Measurements from ENCODE around the gene ETFRF1.

The ETFRF1 gene

DNA sequence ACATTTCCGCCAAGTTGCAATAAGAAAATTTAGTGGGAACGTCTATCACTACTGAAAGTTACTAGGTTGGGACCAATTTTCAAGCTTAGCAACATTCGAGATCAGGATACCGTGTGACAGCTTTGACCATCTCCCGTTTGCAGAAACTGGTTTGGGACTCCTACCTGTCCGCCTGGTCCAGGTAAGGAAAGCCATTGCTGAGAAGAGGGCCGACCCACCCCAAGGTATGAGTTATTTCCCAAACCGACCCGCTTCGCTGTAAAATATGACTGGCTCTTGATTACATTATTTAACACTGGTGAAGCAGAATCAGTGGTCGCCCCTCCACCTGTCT lies 348 bp upstream of the ETFRF1 start:
- H3K36me3 Mint-ChIP-seq, result peaks cover 11% of the 10 kb centered on the region
- ATAC-seq (no peak), DNase-seq (ENCODE audit: low spot score in 2 of 2) (no peak)
- H3K4me3 Mint-ChIP-seq, result peak overlapping the region; percentile 95
- H3K27ac Mint-ChIP-seq, result peak overlapping the region; percentile 98
- no peaks in the 10 kb centered on the region for H3K9me3 Mint-ChIP-seq
- H3K4me1 Mint-ChIP-seq, result peaks cover 20% of the 10 kb centered on the region

DNA sequence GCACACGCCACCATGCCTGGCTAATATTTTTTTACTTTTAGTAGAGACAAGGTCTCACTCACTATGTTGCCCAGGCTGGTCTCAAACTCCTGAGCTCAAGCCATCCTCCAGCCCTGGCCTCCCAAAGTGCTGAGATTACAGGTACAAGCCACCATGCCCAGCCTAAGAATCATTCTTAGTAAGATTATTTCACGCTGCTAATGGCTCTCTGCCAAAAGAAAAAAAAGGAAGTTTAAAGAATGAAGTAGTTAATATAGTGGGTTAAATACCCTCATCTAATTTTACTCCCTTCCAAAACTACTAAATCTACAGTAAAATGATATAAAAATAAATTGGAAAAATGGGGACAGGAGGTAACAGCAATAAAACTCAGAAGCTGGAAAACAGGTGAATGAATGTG lies 2.6 kb downstream of the ETFRF1 start:
- H3K27ac Mint-ChIP-seq, result no peak overlapping the region
- H3K9me3 Mint-ChIP-seq, result no peaks in the 10 kb centered on the region
- ATAC-seq (no peak), DNase-seq (ENCODE audit: low spot score in 2 of 2) (no peak)
- H3K4me3 Mint-ChIP-seq, result no peak overlapping the region
- H3K36me3 Mint-ChIP-seq, result peaks cover 11% of the 10 kb centered on the region
- H3K4me1 Mint-ChIP-seq, result peaks cover 20% of the 10 kb centered on the region

DNA sequence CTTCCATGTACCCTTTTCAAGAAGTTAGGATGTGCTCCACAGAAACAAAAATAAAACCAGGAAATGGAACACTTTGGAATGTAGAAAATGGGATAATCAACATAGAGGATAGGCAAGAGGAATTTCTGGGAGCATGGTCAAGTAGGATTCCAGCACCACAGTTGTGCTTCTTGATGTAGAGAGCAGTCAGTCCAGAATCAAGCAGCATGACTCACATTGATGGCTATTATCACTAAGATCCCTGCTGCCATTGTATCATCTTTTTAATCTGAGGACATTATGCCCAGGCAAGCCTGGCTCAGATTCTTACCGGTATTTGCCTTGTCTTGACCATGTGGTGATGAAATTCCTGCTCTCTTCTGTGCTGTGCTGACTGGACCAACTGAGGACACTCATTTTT lies 5.7 kb downstream of the ETFRF1 start:
- Mint-ChIP-seq H3K36me3 (peaks cover 5% of the 10 kb centered on the region), H3K4me1 (peaks cover 5% of the 10 kb centered on the region), H3K9me3 (no peaks in the 10 kb centered on the region), H3K27ac (peak overlapping the region; percentile 22), H3K4me3 (no peak overlapping the region)
- ATAC-seq (no peak), DNase-seq (ENCODE audit: low spot score in 2 of 2) (no peak)

DNA sequence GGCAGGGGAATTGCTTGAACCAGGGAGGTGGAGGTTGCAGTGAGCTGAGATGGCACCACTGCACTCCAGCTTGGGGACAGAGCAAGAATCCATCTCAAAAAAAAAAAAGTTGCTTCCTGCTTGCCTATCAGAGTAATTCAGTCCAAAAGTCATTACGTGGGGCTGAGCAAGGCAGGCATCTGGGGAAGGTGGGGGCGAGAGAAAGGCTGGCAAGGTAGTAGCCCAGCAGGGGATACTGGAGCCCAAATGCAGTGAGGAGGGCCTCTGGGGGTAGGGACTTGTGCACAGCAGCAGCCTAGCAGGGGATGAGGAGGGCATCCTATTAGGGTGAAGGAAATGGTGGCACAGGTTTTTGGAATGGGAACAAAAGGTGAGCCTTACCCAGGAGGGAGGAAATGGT lies 7.1 kb downstream of the ETFRF1 start:
- Mint-ChIP-seq H3K4me1 (no peaks in the 10 kb centered on the region), H3K27ac (peak overlapping the region; percentile 14), H3K4me3 (no peak overlapping the region), H3K36me3 (peaks cover 18% of the 10 kb centered on the region), H3K9me3 (no peaks in the 10 kb centered on the region)
- no peak for DNase-seq (ENCODE audit: low spot score in 2 of 2)
- ATAC-seq, result no peak

DNA sequence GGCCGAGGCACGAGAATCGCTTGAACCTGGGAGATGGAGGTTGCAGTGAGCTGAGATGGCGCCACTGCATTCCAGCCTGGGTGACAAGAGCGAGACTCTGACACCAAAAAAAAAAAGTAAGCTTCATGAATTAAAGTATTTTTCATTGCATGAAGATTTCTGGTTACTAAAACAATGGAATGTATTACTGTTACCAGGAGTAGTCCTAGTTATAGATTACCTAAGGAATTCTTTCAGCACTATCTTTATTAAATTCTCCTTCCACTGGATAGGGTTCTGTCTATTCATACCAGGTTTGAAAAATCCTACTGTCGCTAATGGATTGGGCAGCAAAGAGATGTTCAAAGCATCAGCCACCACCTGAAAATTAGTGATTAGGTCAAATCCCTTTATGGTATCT lies 12.4 kb downstream of the ETFRF1 start:
- no peaks in the 10 kb centered on the region for H3K9me3 Mint-ChIP-seq
- ATAC-seq, result no peak
- peaks cover 48% of the 10 kb centered on the region for H3K36me3 Mint-ChIP-seq
- DNase-seq (ENCODE audit: low spot score in 2 of 2), result no peak
- no peaks in the 10 kb centered on the region for H3K4me1 Mint-ChIP-seq
- no peak overlapping the region for H3K27ac Mint-ChIP-seq
- H3K4me3 Mint-ChIP-seq, result no peak overlapping the region

DNA sequence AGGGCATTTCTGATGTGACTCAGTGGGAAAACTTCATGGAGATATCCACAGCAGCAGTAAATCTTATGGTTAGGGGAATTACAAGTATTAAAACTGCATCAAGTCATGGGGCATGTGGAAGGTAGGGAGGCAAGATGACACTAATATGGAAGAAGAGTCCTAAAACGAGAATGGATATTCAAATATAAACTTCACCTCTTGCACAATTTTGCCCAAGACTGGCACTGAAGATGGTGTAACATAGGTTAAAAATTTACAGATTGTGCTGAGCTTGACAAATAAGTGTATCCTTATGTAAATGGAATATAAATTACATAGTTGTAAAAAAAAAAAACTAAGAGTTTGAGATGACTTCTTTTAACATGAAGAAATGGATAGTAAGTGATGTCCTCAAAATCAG lies 12.8 kb downstream of the ETFRF1 start:
- Mint-ChIP-seq H3K36me3 (peaks cover 48% of the 10 kb centered on the region), H3K27ac (no peak overlapping the region), H3K4me3 (no peak overlapping the region), H3K4me1 (no peaks in the 10 kb centered on the region), H3K9me3 (no peaks in the 10 kb centered on the region)
- DNase-seq (ENCODE audit: low spot score in 2 of 2) (no peak), ATAC-seq (no peak)

DNA sequence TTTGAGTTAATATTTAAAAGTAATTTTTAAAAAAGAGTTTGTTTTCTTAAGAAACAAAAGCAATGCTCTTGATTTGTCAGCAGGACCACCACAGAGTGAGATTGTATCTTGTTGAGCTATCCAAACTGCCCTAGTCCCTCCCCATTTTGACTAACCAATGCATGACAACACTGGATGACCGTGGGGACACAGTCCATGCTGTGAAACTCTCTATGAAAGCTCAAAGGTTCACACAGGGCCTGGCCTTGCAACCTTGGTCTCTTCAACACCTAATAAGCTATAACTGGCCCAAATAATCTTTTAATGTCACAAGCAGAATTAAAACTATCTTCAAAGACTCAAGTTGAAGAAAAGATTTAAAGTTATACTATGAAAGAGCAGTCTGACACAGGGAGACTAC lies 13.5 kb downstream of the ETFRF1 start:
- DNase-seq (ENCODE audit: low spot score in 2 of 2) (no peak), ATAC-seq (no peak)
- Mint-ChIP-seq H3K27ac (no peak overlapping the region), H3K4me3 (no peak overlapping the region), H3K9me3 (no peaks in the 10 kb centered on the region), H3K4me1 (no peaks in the 10 kb centered on the region), H3K36me3 (peaks cover 48% of the 10 kb centered on the region)

DNA sequence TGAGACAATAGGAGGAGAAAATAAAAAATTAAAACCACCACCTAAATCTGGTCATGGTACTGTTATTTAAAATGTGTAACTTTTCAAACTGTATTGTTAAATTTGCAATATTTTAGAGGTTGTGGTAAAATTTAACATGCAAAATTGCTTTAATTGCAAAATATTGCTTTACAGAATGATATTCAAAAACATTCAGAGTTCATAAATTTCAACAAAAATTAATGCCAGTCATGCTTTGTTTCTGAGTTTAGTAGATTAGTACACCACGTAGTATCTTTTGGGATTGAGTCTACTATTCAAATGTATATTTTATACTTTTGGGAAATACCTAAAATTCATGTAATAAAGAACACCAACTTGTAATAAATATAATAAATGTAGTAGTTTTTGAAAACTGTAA lies 18.3 kb downstream of the ETFRF1 start:
- peaks cover 30% of the 10 kb centered on the region for H3K36me3 Mint-ChIP-seq
- H3K4me3 Mint-ChIP-seq, result no peak overlapping the region
- DNase-seq (ENCODE audit: low spot score in 2 of 2) (no peak), ATAC-seq (no peak)
- no peaks in the 10 kb centered on the region for H3K4me1 Mint-ChIP-seq
- no peaks in the 10 kb centered on the region for H3K9me3 Mint-ChIP-seq
- no peak overlapping the region for H3K27ac Mint-ChIP-seq

DNA sequence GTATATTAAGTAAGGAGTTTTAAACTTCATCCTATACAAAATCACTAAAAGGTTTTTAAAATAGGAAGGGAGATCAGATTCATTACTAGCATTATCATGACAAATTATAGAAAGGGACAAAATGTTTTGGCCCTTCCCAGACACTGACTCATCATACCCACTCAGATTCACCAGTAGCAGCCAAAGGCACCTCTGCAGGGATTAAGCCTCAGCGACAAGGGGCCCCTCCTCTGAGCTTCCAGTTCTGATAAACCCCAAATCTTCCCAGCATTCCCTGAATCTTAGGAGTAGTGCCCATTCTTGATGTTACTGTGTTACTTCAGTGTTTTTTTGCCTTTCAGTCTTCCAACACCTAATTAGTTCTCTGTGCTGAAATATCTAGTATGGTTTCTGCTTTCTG lies 41.2 kb downstream of the ETFRF1 start:
- H3K4me1 Mint-ChIP-seq, result peaks cover 19% of the 10 kb centered on the region
- H3K9me3 Mint-ChIP-seq, result no peaks in the 10 kb centered on the region
- peaks cover 87% of the 10 kb centered on the region for H3K36me3 Mint-ChIP-seq
- no peak overlapping the region for H3K4me3 Mint-ChIP-seq
- H3K27ac Mint-ChIP-seq, result peak overlapping the region; percentile 75
- DNase-seq (ENCODE audit: low spot score in 2 of 2), result no peak
- ATAC-seq, result no peak

DNA sequence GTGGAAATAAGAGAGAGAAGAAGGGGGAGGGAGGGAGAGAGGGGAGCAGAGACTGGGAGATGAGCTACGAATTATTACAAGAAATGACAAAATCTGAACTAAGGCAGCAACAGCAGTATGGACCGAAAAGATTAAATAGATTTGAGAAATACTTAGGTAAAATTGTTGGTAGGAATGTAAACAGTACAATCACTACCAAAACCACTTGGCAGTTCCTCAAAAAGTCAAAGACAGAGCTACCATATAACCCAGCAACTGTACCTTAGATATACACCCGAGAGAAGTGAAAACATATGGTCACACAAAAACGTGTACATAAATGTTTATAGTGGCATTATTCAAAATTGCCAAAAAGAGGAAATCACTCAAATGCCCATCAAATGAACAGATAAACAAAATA lies 41.6 kb downstream of the ETFRF1 start:
- Mint-ChIP-seq H3K27ac (peak overlapping the region; percentile 75), H3K36me3 (peaks cover 83% of the 10 kb centered on the region), H3K4me3 (no peak overlapping the region), H3K9me3 (no peaks in the 10 kb centered on the region), H3K4me1 (peaks cover 24% of the 10 kb centered on the region)
- ATAC-seq (no peak), DNase-seq (ENCODE audit: low spot score in 2 of 2) (no peak)

DNA sequence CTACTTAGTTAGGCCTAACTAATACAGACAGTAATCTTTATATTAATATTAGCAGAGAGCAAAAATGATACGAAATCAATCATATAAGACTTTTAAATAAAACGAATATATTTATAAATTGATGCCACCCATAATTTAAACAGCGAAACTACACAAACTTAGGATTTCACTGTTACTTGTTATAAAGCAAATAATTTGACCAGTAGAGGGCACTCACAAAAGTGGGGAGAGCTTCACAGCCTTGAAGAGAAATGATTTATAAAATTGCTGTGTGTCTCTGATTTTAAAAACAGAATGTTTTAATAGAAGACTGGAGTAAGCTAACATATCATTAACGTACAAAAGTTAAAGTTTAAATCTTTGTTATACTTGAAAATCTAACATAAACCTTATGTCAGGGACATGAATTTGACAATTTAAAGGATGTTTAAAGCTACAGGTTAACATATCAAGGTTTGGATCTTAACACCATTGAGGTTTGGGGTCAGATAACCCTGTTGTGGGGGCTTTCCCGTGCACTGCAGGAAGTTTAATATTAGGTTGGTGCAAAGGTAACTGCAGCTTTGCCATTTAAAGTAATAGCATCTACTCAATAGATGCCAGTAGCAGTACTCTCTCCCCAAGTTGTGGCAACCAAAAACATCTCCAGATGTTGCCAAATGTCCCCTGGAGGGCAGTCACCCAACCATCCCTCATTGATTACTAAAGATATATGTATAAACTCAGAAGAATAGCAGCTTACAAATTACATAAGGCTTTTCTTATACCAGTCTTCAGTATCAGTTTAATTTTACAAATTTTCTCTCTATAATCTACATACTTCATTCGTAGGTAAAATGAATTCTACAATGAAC lies 46.4 kb downstream of the ETFRF1 start:
- Mint-ChIP-seq H3K9me3 (no peaks in the 10 kb centered on the region), H3K36me3 (peaks cover 91% of the 10 kb centered on the region), H3K4me1 (peaks cover 33% of the 10 kb centered on the region), H3K4me3 (no peak overlapping the region), H3K27ac (no peak overlapping the region)
- peak; percentile 60 for ATAC-seq
- no peak for DNase-seq (ENCODE audit: low spot score in 2 of 2)

DNA sequence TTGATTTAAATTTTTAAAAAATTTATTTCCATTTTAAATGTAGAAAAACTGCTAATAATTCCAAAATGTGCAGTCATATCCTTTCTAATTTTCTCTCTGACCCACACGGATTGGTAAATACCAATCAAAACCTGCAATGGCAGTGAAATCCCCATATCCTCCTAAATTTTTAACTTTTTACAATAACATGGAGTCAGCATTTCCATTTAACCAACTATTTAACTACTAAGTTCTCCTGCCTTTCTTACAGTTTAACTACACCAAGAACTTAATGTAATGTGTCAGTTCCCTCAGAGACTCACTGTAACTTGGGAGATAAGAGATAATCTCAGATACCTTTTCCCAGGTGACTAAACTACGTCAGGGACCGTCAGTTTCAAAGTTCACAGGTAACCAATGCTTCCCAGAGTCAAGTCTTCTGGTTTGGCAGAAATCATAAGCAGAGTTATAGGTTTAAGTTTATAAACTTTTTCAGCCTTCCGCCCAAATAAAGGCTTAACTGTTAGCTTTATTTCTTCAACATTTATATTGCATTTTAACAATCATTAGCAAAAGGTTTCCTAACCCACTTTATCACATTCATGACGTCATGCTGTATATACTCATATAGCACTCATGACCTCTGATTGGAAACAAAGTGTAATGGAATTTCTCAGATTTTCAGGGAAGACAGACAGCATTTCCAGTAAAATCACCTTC lies 48.1 kb downstream of the ETFRF1 start:
- Mint-ChIP-seq H3K9me3 (no peaks in the 10 kb centered on the region), H3K27ac (no peak overlapping the region), H3K4me1 (peaks cover 28% of the 10 kb centered on the region), H3K4me3 (no peak overlapping the region), H3K36me3 (peaks cover 76% of the 10 kb centered on the region)
- no peak for DNase-seq (ENCODE audit: low spot score in 2 of 2)
- ATAC-seq, result no peak

DNA sequence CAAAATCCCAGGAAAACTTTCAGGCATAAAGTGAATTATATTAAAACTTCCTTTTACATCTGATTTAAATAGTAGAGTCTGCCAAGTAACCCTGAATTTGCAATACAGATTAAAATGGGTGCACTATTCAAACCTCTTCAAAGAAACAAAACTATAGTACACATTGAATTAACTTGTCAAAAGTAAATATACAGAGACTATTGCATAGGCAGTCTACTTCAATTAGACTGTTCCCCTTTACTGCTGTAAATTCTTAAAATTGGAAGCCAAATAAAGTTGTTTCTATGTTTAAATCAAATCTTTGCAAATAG lies 48.6 kb downstream of the ETFRF1 start:
- Mint-ChIP-seq H3K4me1 (peaks cover 28% of the 10 kb centered on the region), H3K4me3 (no peak overlapping the region), H3K36me3 (peaks cover 78% of the 10 kb centered on the region), H3K27ac (no peak overlapping the region), H3K9me3 (no peaks in the 10 kb centered on the region)
- ATAC-seq (no peak), DNase-seq (ENCODE audit: low spot score in 2 of 2) (no peak)

DNA sequence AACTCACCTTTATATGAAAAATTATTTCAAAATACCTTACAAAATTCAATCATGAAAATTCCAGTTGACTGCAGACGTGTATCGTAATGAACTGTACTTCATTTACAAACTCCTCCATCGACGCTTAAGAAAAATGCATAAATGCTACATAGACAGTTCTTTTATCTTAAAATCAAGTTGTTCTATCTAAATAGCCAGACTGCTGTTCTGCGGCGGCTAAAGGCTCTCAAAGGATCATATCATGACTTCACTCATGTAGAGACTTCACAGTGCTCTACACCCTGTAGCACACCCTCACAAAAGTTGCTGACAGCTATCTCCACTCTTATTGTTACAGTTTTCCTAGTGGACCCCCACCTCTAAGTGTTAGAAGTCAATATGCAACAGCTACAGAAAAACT lies 50.5 kb downstream of the ETFRF1 start:
- no peak for ATAC-seq
- Mint-ChIP-seq H3K36me3 (peaks cover 78% of the 10 kb centered on the region), H3K4me3 (no peak overlapping the region), H3K4me1 (peaks cover 39% of the 10 kb centered on the region), H3K9me3 (no peaks in the 10 kb centered on the region), H3K27ac (no peak overlapping the region)
- no peak for DNase-seq (ENCODE audit: low spot score in 2 of 2)

DNA sequence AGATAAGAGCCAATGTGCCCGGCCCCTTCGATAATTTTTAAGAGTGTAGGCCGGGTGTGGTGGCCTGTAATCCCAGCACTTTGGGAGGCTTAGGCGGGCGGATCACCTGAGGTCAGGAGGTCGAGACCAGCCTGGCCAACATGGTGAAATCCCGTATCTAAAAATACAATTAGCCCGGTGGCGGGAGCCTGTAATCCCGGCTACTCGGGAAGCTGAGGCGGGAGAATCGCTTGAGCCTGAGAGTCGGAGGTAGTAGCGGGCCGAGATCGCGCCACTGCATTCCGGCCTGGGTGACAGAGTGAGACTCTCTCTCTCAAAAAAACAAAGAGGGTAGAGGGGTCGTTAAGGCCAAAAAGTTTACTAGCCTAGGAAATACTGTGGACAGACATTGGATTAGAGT lies 53.1 kb downstream of the ETFRF1 start:
- no peak for DNase-seq (ENCODE audit: low spot score in 2 of 2)
- Mint-ChIP-seq H3K4me1 (peaks cover 31% of the 10 kb centered on the region), H3K27ac (no peak overlapping the region), H3K9me3 (no peaks in the 10 kb centered on the region), H3K4me3 (no peak overlapping the region), H3K36me3 (peaks cover 64% of the 10 kb centered on the region)
- ATAC-seq, result no peak

DNA sequence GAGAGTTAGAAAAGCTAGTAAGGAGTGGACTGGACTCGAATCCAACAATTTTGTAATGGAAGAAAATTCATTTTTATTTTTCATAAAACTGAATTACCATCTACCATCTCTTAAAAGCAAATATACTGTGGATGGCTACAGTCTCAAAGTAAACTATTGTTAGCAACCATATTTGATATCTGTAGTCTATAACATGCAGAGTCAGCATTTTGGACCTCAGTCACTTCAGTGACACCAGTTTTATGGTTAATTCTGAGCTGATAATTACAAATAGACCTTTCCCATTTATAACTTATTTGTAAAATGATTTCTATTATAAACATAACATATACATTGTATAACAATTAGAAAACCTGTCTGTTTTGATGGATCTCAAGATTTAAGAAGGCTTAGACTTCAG lies 53.7 kb downstream of the ETFRF1 start:
- Mint-ChIP-seq H3K36me3 (peaks cover 58% of the 10 kb centered on the region), H3K27ac (no peak overlapping the region), H3K9me3 (no peaks in the 10 kb centered on the region), H3K4me1 (peaks cover 31% of the 10 kb centered on the region), H3K4me3 (peak overlapping the region; percentile 83)
- no peak for ATAC-seq
- no peak for DNase-seq (ENCODE audit: low spot score in 2 of 2)
